GM10266 (cell line): ENCODE results near the gene IL18R1.

Source experiments
- DNase-seq: peaks from one replicate; pipeline ENCODE4 v3.0.0; 2012; ENCODE audit errors: extremely low spot score
- TF ChIP-seq, protein P1 (sequence below): IDR thresholded peaks from 2 replicates; pipeline ENCODE4 v1.5.1; 2012; ENCODE audit warnings: mild to moderate bottlenecking, low read depth; ENCODE audit not compliant: control insufficient read depth, insufficient read depth; ENCODE audit errors: missing control alignments

The IL18R1 gene

DNA sequence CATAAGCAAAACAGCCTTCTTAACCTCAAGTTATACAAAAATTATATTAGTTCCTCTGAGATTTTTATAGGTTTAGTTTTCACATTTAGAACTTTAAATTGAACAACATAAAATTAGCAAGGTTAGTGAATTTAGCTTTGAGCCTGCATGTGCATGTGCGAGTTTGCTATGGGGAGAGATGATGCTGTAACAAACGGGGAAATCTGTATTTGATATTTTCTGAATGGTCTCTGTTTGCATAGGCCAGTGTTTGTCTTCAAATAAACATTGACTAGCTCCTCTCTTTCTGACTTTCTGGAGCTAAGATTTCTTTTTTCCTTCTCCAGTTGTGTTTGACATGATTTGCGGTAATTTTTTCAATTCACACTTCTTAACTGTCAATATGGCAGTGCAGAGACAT lies 36.5 kb downstream of the IL18R1 start:
- no peak for DNase-seq
- TF ChIP-seq, protein P1, sequence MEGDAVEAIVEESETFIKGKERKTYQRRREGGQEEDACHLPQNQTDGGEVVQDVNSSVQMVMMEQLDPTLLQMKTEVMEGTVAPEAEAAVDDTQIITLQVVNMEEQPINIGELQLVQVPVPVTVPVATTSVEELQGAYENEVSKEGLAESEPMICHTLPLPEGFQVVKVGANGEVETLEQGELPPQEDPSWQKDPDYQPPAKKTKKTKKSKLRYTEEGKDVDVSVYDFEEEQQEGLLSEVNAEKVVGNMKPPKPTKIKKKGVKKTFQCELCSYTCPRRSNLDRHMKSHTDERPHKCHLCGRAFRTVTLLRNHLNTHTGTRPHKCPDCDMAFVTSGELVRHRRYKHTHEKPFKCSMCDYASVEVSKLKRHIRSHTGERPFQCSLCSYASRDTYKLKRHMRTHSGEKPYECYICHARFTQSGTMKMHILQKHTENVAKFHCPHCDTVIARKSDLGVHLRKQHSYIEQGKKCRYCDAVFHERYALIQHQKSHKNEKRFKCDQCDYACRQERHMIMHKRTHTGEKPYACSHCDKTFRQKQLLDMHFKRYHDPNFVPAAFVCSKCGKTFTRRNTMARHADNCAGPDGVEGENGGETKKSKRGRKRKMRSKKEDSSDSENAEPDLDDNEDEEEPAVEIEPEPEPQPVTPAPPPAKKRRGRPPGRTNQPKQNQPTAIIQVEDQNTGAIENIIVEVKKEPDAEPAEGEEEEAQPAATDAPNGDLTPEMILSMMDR, result no peak

DNA sequence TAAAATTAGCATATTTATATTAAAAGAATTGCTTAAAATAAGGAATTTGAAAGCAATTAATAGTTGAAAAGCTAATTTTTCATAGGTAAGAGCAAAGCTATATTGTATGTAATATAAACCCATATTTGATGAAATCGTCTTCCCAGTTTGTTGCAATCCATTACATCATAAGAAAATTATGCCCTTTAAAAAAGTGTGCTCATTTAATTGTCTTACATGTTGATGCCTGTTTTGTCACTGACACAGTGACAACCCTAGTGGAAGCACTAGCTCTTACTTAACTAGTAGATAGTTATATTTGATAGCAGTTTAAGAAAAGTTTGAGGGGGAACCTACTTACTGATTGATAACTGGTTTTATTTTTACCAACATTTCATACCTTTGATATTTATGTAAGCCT lies 37.3 kb downstream of the IL18R1 start:
- TF ChIP-seq, protein P1, result no peak
- DNase-seq, result no peak

DNA sequence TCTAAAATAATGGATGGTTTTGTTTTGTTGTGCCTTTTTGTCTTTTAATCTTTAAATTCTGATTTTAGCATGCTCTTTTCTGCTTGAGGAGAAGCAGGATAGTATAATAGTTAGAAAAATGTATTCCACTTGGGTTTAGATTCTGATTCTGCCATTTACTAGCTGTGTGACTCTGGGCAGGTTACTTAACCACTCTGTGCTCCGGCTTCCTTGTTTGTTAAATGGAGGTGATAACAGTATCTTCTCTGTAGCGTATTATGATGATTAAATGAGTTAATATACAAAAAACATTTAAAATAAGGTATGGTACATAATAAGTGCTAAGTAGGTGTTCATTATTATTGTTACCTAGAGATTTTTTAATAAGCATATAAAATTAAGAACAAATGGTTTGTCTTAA lies 40.4 kb downstream of the IL18R1 start:
- TF ChIP-seq, protein P1, result no peak
- no peak for DNase-seq

DNA sequence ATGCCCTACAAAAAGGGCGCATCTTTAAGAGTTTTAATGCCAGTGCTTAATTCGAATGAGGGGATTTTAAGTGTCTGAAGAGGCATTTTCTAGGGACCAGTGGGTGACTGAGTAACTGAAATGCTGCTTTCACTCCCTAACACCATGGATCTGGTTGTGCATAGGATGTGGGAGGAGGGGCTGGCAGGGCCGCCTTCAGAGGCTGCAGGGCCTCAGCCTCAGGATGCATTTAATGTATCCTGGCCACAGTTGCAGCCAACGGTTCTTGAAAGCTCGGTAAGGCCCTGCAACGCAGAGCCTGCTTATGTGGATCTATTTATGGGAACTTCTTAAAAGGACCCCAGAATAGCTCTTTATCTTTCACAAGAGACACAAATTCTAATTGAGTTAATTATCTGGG lies 41.6 kb downstream of the IL18R1 start:
- TF ChIP-seq, protein P1, result no peak
- no peak for DNase-seq

- TF ChIP-seq, protein P1, result no peak
- DNase-seq, result no peak
Measured at GRCh38 chr2:102399499-102400141, 44.0 kb downstream of the IL18R1 start.

GRCh38 chr2:102401456-102401855 lies 45.9 kb downstream of the IL18R1 start:
- no peak for DNase-seq
- TF ChIP-seq, protein P1, result no peak

DNA sequence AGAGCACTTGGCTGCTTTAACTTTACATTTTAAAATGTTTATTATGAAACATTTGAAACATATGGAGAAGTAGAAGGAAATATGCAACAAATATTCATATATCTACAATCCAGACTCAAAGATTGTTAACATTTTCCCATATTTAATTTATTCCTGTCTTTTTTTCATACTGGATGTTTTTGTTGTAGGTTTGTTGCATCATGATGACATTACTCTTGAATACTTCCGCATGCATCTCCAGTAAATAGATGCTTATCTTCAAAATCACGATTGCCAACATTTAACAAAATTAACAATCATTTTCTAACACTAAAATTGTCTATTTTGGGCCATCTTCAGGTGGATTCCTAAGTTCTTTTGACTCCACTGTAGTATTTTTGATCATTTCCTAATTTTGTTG lies 46.3 kb downstream of the IL18R1 start:
- DNase-seq, result no peak

More for the DNA sequence above, 46.3 kb downstream of the IL18R1 start:
- TF ChIP-seq, protein P1, result no peak
